Activated CD8-positive, alpha-beta T cell treated with anti-CD3 and anti-CD28 coated beads for 36 hours (primary cell): ENCODE results near the gene PPM1L. TPM values are rescaled to one million over a fixed set of nuclear protein-coding genes. Genes with fewer than 3 reads are reported as not detected.
A peak's percentile ranks its signal among the peaks of the same experiment; 100 is the strongest.

Experiments used
- ATAC-seq: fragments of 200-7000 bp; cut with Tn5 transposase; one replicate; pipeline ENCODE4 v1.10.0; 2021; ENCODE audit warnings: mild to moderate bottlenecking, moderate library complexity
- CTCF ChIA-PET: fragments of 350-600 bp; sonication (Branson Sonifier 250); formaldehyde crosslinking; loops from one replicate; lab custom pipeline; 2021; ENCODE audit warnings: antibody characterized with exemption; lab: Charles Lee
- POLR2A ChIA-PET: fragments of 350-600 bp; sonication (Branson Sonifier 250); formaldehyde crosslinking; loops from one replicate; lab custom pipeline; 2021; ENCODE audit warnings: antibody characterized with exemption; lab: Charles Lee
- DNase-seq: peaks from one replicate; pipeline ENCODE4 v3.0.0-alpha.2; 2020
- H3K27ac Mint-ChIP-seq: one replicate; pipeline ENCODE4 v1.8.0; 2021; ENCODE audit warnings: mild to moderate bottlenecking, mixed read lengths
- H3K27me3 Mint-ChIP-seq: one replicate; pipeline ENCODE4 v1.8.0; 2021; ENCODE audit warnings: mixed read lengths
- H3K36me3 Mint-ChIP-seq: one replicate; pipeline ENCODE4 v1.8.0; 2021; ENCODE audit warnings: low read depth, mixed read lengths
- H3K4me1 Mint-ChIP-seq: one replicate; pipeline ENCODE4 v1.8.0; 2021; ENCODE audit warnings: low read depth, mixed read lengths
- H3K4me3 Mint-ChIP-seq: one replicate; pipeline ENCODE4 v1.8.0; 2021; ENCODE audit warnings: mild to moderate bottlenecking, moderate library complexity, mixed read lengths
- H3K9me3 Mint-ChIP-seq: one replicate; pipeline ENCODE4 v1.8.0; 2021; ENCODE audit warnings: mixed read lengths
- intact Hi-C: fragments of 100-400 bp; cut with micrococcal nuclease; formaldehyde crosslinking; loops from one replicate; pipeline ENCODE4 v1.10.0; 2022
- total RNA-seq, 2 experiments: library from RNA; stranded (reverse); gene quantifications; one replicate each; pipeline ENCODE4 v1.2.3, GENCODE V29; 2021
- TF ChIP-seq, protein P1 (sequence below): fragments of 200-600 bp; IDR thresholded peaks from one replicate; pipeline ENCODE4 v1.8.0; 2022; ENCODE audit warnings: antibody characterized with exemption, mild to moderate bottlenecking

Gene PPM1L
- total RNA-seq, 2 experiments from 2014 or later, result 2.6 to 2.7 TPM

DNA sequence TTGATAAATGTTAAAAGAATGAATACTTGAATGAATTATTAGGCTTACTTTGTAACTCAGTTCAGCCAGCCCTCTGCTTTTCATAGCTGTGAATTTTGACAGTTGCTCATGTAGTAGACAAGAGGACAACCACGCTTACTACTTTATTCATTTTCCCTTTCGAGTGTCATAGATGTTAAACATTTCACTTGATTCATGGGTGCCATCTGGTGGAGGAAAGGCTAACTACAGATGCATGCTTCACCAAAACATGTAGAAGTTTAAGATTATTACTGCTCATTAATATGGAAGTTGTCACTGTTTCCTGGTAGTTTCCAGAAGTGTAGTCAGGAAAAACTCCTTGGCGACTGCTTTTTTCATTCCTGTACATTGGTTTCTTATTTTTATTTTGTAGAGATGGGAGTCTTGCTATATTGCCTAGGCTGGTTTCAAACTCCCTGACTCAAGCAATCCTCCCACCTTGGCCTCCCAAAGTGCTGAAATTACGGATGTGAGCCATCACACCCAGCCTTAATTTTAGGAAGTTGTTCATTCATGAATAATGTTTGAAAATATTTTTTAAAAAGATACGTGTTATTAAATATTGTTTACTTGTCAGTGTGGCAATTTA is 186.0 kb downstream of the PPM1L start:
- DNase-seq, result peak; percentile 89
- H3K4me1 Mint-ChIP-seq, result no peaks in the 10 kb centered on the region
- no peak overlapping the region for H3K4me3 Mint-ChIP-seq
- ATAC-seq, result peak; percentile 85
- TF ChIP-seq, protein P1, sequence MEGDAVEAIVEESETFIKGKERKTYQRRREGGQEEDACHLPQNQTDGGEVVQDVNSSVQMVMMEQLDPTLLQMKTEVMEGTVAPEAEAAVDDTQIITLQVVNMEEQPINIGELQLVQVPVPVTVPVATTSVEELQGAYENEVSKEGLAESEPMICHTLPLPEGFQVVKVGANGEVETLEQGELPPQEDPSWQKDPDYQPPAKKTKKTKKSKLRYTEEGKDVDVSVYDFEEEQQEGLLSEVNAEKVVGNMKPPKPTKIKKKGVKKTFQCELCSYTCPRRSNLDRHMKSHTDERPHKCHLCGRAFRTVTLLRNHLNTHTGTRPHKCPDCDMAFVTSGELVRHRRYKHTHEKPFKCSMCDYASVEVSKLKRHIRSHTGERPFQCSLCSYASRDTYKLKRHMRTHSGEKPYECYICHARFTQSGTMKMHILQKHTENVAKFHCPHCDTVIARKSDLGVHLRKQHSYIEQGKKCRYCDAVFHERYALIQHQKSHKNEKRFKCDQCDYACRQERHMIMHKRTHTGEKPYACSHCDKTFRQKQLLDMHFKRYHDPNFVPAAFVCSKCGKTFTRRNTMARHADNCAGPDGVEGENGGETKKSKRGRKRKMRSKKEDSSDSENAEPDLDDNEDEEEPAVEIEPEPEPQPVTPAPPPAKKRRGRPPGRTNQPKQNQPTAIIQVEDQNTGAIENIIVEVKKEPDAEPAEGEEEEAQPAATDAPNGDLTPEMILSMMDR, result peak; percentile 77
- ChIA-PET CTCF (interaction anchor here (0.7 to 2.1 kb wide), 48 partner anchors 8 to 365 kb away, joined by 3 to 20 read pairs (median 4); no protein-coding TSS in a partner anchor), POLR2A (no interaction called here)
- H3K36me3 Mint-ChIP-seq, result no peaks in the 10 kb centered on the region
- no peaks in the 10 kb centered on the region for H3K27me3 Mint-ChIP-seq
- no peaks in the 10 kb centered on the region for H3K9me3 Mint-ChIP-seq
- no peak overlapping the region for H3K27ac Mint-ChIP-seq
- intact Hi-C loops, result loop anchor here (1.0 to 5.0 kb wide), 2 partner anchors 235 to 255 kb away; no protein-coding TSS in a partner anchor

GRCh38 chr3:160943996-160944395 is 188.0 kb downstream of the PPM1L start:
- no peak overlapping the region for H3K4me3 Mint-ChIP-seq
- CTCF ChIA-PET, result interaction anchor here (0.8 to 2.5 kb wide), 5 partner anchors 12 to 257 kb away, joined by 3 to 13 read pairs (median 5); no protein-coding TSS in a partner anchor
- no peak for DNase-seq
- no peaks in the 10 kb centered on the region for H3K36me3 Mint-ChIP-seq
- ATAC-seq, result no peak
- TF ChIP-seq, protein P1, result no peak
- intact Hi-C loops, result loop anchor here (5.0 kb wide), 1 partner anchor 257 kb away; no protein-coding TSS in a partner anchor
- peaks cover under 1% of the 10 kb centered on the region for H3K4me1 Mint-ChIP-seq
- H3K27ac Mint-ChIP-seq, result no peak overlapping the region
- POLR2A ChIA-PET, result no interaction called here
- H3K9me3 Mint-ChIP-seq, result no peaks in the 10 kb centered on the region
- H3K27me3 Mint-ChIP-seq, result no peaks in the 10 kb centered on the region

DNA sequence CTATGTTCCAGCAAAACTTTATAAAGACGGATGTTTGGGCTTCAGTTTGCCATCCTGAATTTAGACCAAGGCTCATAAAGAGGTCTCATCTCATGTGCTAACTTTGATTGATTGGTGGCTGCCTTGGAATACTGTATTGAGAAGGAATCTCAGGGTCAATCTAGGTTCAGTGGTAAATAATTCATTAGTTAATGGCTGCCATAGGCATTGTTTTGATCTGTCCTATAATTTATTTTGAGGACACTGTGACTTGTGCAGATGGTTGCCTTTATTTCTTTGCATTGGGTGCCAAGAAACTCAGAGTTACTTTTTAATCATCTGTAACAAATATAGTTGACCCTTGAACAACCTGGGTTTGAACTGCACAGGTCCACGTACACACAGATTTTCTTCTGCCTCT is 189.3 kb downstream of the PPM1L start:
- peaks cover 13% of the 10 kb centered on the region for H3K4me1 Mint-ChIP-seq
- H3K27ac Mint-ChIP-seq, result no peak overlapping the region
- intact Hi-C loops, result no loop called here
- TF ChIP-seq, protein P1, result no peak
- CTCF ChIA-PET, result interaction anchor here (0.6 kb wide), 1 partner anchor 12 kb away, joined by 3 read pairs; no protein-coding TSS in a partner anchor
- H3K9me3 Mint-ChIP-seq, result no peaks in the 10 kb centered on the region
- DNase-seq (no peak), ATAC-seq (no peak)
- POLR2A ChIA-PET, result no interaction called here
- H3K4me3 Mint-ChIP-seq, result no peak overlapping the region
- H3K36me3 Mint-ChIP-seq, result no peaks in the 10 kb centered on the region
- H3K27me3 Mint-ChIP-seq, result peaks cover 2% of the 10 kb centered on the region

GRCh38 chr3:160948273-160948672 is 192.2 kb downstream of the PPM1L start:
- Mint-ChIP-seq H3K4me1 (peaks cover 13% of the 10 kb centered on the region), H3K36me3 (no peaks in the 10 kb centered on the region), H3K27ac (no peak overlapping the region), H3K4me3 (no peak overlapping the region), H3K9me3 (no peaks in the 10 kb centered on the region), H3K27me3 (peaks cover 7% of the 10 kb centered on the region)
- DNase-seq (no peak), ATAC-seq (no peak)
- intact Hi-C loops, result no loop called here
- ChIA-PET CTCF (interaction anchor here (1.0 to 3.2 kb wide), 6 partner anchors 9 to 261 kb away, joined by 3 to 13 read pairs (median 4); no protein-coding TSS in a partner anchor), POLR2A (no interaction called here)
- TF ChIP-seq, protein P1, result no peak

- intact Hi-C loops, result no loop called here
- DNase-seq (peak; percentile 7), ATAC-seq (peak; percentile 72)
- ChIA-PET POLR2A (no interaction called here), CTCF (interaction anchor here (1.4 to 3.2 kb wide), 5 partner anchors 7 to 241 kb away, joined by 3 to 13 read pairs (median 6); no protein-coding TSS in a partner anchor)
- TF ChIP-seq, protein P1, result no peak
- H3K4me3 Mint-ChIP-seq, result no peak overlapping the region
- no peak overlapping the region for H3K27ac Mint-ChIP-seq
- peaks cover 7% of the 10 kb centered on the region for H3K27me3 Mint-ChIP-seq
- no peaks in the 10 kb centered on the region for H3K9me3 Mint-ChIP-seq
- no peaks in the 10 kb centered on the region for H3K36me3 Mint-ChIP-seq
- H3K4me1 Mint-ChIP-seq, result peaks cover 13% of the 10 kb centered on the region
Measured at GRCh38 chr3:160949460-160949859, 193.4 kb downstream of the PPM1L start.
